Measurements from ENCODE around the gene ZNF217. TPM values are rescaled to one million over a fixed set of nuclear protein-coding genes. Genes with fewer than 3 reads are reported as not detected.
A peak's percentile ranks its signal among the peaks of the same experiment; 100 is the strongest.

The ZNF217 gene
- total and polyA plus RNA-seq, 10 of the 15 experiments (the other 5 are each of a cell fraction or from before 2014, with no cell fraction given), result 8.5 to 76.6 (median 40.6) TPM

- no peak for TF ChIP-seq ZZZ3 (IDR thresholded peaks at IDR 0.05; ENCODE audit: control insufficient read depth, insufficient read length, low read depth)
- TF ChIP-seq CREB1 (IDR thresholded peaks at IDR 0.05; ENCODE audit: low read depth), result peak; percentile 81
- peak; percentile 71 to 80; a peak in 3 of 4 replicates for TF ChIP-seq EP300 (IDR thresholded peaks at IDR 0.05; ENCODE audit: borderline replicate concordance in 1 of 2, control insufficient read depth in 1 of 2, low read depth in 2 of 2, low read length in 2 of 2)
- no peak; the same call in 1 of the 2 replicates for TF ChIP-seq RB1 (IDR thresholded peaks at IDR 0.05; ENCODE audit: borderline replicate concordance)
- no peak for TF ChIP-seq HCFC1 (IDR thresholded peaks at IDR 0.05; ENCODE audit: low read length)
- TF ChIP-seq ZBED1 (IDR thresholded peaks at IDR 0.05; ENCODE audit: borderline replicate concordance), result peak; percentile 84
- 0 out of 2 replicates have a peak, but pooled peaks have one; percentile 26 for TF ChIP-seq GATAD2B (conservative IDR thresholded peaks at IDR 0.05; ENCODE audit: low read depth)
- TF ChIP-seq RELA (IDR thresholded peaks at IDR 0.05; ENCODE audit: borderline replicate concordance, partially characterized antibody), result no peak
- no peak for TF ChIP-seq TAF1 (IDR thresholded peaks at IDR 0.05; ENCODE audit: borderline replicate concordance, low read depth, low read length)
- no peak for TF ChIP-seq NFYB (IDR thresholded peaks at IDR 0.05; ENCODE audit: insufficient read depth, low read depth, low read length)
Observed at GRCh38 chr20:53611449-53611894, 17.8 kb upstream of the ZNF217 start (continued).

- no peaks in the 10 kb centered on the region; the same call in 2 of the 3 replicates for H3K9me3 ChIP-seq (replicated peaks; ENCODE audit: control insufficient read depth, insufficient read depth, low read length)
- H3K79me2 ChIP-seq (ENCODE audit: control insufficient read depth, insufficient read depth, low read length), result peaks cover 33% of the 10 kb centered on the region
- H3K27me3 ChIP-seq (replicated peaks in 1 of 2; ENCODE audit: control insufficient read depth in 2 of 2, insufficient read depth in 2 of 2, low read length in 1 of 2), result no peaks in the 10 kb centered on the region
- WGBS (ENCODE audit: insufficient coverage, insufficient replicate concordance, low lambda C conversion rate, missing lambda C conversion rate), result 4% methylated on average over 15 of the region's 15 CpGs
- H3K9ac ChIP-seq (ENCODE audit: control insufficient read depth, insufficient read depth, low read length), result peak overlapping the region; percentile 73
- in situ Hi-C loops (cut with MboI), result no loop called here
- intact Hi-C loops (cut with micrococcal nuclease; ENCODE audit: unreplicated experiment), result loop anchor here (5.0 kb wide), 1 partner anchor 43 kb away; no protein-coding TSS in a partner anchor
- peak; percentile 35 for FAIRE-seq
- DNase-seq (ENCODE audit: low read depth, low spot score), result no peak
- H3K4me2 ChIP-seq (ENCODE audit: control insufficient read depth, insufficient read depth), result peak overlapping the region; percentile 98
- peak overlapping the region; percentile 87 for H3K27ac ChIP-seq (ENCODE audit: control insufficient read depth, insufficient read depth)
- POLR2A ChIA-PET, result interaction anchor here (0.6 to 5.6 kb wide), 15 partner anchors 10 to 332 kb away, joined by 3 to 84 read pairs (median 4); no protein-coding TSS in a partner anchor
- CTCF ChIA-PET, result interaction anchor here (0.6 to 5.3 kb wide), 8 partner anchors 11 to 329 kb away, joined by 3 to 46 read pairs (median 3); no protein-coding TSS in a partner anchor
- peak overlapping the region; percentile 56 for H3K4me3 ChIP-seq
- no peaks in the 10 kb centered on the region for H4K20me1 ChIP-seq (ENCODE audit: control insufficient read depth, insufficient read depth)
- SMC1A ChIA-PET (ENCODE audit: uncharacterized antibody, unreplicated experiment), result interaction anchor here (0.7 to 6.1 kb wide), 24 partner anchors 13 to 393 kb away, joined by 3 to 94 read pairs (median 4); no protein-coding TSS in a partner anchor
- H2AFZ ChIP-seq (ENCODE audit: control insufficient read depth, low read depth, low read length), result peak overlapping the region; percentile 55
- H3K36me3 ChIP-seq (ENCODE audit: control insufficient read depth in 2 of 2, insufficient read depth in 2 of 2, low read length in 1 of 2), result no peaks in the 10 kb centered on the region
- RAD21 ChIA-PET (ENCODE audit: unreplicated experiment), result interaction anchor here (0.8 to 5.8 kb wide), 21 partner anchors 9 to 453 kb away, joined by 3 to 79 read pairs (median 5); no protein-coding TSS in a partner anchor
- peaks cover 15% of the 10 kb centered on the region for H3K4me1 ChIP-seq (ENCODE audit: control insufficient read depth, insufficient read depth, low read length)
- peak; percentile 52 for ATAC-seq
- BruUV-seq (replicated peaks), result TSS peak; percentile 79
- TF ChIP-seq MTA2 (IDR thresholded peaks at IDR 0.05; ENCODE audit: low read depth), result peak; percentile 64
- peak; percentile 42; the same call in 1 of the 2 replicates for TF ChIP-seq YY1 (IDR thresholded peaks at IDR 0.05; ENCODE audit: low read depth, low read length)
- peak; percentile 75 for TF ChIP-seq CHD2 (IDR thresholded peaks at IDR 0.05; ENCODE audit: borderline replicate concordance, low read depth, low read length)
- peak; percentile 77 for TF ChIP-seq ZNF24 (IDR thresholded peaks at IDR 0.05)
- peak; percentile 45 to 46; a peak in 1 of 4 replicates for TF ChIP-seq IKZF2 (IDR thresholded peaks at IDR 0.05)
- peak; percentile 58; the same call in 1 of the 2 replicates for TF ChIP-seq RB1 (IDR thresholded peaks at IDR 0.05; ENCODE audit: borderline replicate concordance)
- peak; percentile 61 to 90; a peak in 3 of 4 replicates for TF ChIP-seq ETV6 (conservative IDR thresholded peaks at IDR 0.05 in 1 of 2, IDR thresholded peaks at IDR 0.05 in 1 of 2; ENCODE audit: borderline replicate concordance in 1 of 2, low read depth in 1 of 2)
- TF ChIP-seq CEBPZ (IDR thresholded peaks at IDR 0.05; ENCODE audit: low read depth, low read length), result no peak
- TF ChIP-seq NFXL1 (IDR thresholded peaks at IDR 0.05; ENCODE audit: borderline replicate concordance), result peak; percentile 58
Observed at GRCh38 chr20:53609491-53610445, 16.1 kb upstream of the ZNF217 start.

Data from GM12878 (cell line).